GM19397 (cell line): ENCODE results near the gene ACOX2.
"Not testable (repeated sequence)": the region's sequence is repeated elsewhere in the genome, so short reads cannot be mapped to it uniquely, and the experiment has no call there.

Source experiments
- ATAC-seq: cut with Tn5 transposase; IDR thresholded peaks from one replicate; pipeline ENCODE4 v1.9.1; 2021; ENCODE audit warnings: mild to moderate bottlenecking, moderate library complexity; ENCODE audit not compliant: unreplicated experiment

The ACOX2 gene

DNA sequence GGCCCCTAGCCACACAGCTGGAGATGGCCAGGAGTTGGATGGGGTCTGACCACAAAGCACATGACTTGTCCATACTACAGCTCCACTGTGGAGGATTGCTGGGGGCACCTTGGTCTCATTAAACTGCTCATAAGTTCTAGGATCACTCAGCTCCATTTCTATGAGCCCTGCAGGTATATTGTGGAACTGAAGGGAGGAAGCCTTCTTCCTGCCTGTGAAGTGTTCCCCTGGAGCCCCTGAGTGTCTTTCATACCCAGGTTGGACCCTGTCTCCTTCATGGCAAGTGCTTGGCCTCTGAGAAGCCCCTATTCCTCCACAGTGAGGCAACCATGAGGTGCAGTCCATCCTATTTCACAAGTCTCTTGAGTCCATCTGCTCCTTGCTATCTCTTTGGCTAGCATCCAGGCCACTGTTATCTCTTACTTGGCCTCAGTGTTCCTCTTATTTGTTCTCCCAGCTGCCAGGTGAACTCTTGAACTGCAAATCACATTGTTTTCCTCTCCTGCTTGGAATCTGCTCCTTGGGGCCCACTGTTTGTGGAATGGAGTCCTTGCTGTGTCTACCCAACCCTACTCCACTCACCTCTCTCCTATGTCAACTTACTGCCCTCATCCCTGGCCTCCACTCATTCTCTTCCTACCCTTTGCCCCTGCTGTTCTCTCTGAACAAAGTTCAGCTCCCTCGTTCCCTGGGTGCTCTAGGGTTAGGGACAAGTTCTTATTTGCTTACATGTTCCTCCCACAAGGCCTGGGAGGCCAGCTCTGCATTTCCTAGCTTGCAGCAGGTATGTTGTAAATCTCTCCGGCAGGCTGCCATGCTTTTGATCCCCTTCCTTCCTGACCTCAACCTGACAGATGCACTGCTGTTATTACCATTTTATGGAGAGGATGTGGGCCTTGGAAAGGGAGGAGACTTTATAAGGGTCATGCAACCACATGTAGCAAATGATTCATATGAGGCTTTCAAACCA is 1.2 kb downstream of the ACOX2 start:
- no peak for ATAC-seq

DNA sequence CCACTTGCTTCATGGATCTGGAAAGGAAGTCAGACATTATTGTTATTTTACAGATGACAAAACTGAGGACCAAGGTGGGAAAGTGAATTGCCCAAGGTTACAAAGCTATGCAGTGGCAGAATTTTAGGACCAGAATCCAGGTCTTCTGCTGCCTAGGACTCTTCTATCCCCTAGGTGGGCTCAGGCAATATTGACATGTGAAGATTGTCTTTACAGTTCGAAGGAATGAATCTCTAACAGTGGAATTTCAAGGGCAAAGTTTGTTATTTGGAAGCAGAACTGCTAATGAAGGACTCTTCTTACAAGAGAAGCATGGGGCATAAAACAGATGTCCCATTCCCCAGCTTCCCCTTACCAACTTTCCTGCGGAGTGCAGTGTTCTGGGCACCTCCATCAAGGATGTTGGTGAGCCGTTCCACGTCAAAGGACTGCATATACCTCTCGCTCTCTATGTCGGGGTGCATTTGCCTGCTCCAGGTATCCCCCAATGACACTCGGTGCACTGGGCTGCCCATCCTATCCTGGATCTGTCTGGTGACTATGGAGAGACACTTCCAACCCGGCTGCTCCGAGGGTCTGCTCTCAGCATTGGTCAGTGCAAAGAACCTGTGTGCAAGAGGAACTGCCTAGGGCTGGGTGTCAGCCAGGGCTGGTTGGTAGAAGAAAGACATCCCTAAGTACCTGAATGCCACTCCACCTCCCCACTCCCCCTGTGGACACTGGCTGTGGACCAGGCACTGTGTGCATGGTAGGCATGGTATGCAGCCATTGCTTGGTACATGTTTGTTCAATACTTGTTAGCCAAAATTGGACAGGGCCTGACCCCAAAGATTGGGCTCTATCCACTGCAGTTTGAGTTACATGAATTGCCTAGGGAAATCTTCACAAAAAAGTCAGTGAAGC is 2.1 kb downstream of the ACOX2 start:
- no peak for ATAC-seq

DNA sequence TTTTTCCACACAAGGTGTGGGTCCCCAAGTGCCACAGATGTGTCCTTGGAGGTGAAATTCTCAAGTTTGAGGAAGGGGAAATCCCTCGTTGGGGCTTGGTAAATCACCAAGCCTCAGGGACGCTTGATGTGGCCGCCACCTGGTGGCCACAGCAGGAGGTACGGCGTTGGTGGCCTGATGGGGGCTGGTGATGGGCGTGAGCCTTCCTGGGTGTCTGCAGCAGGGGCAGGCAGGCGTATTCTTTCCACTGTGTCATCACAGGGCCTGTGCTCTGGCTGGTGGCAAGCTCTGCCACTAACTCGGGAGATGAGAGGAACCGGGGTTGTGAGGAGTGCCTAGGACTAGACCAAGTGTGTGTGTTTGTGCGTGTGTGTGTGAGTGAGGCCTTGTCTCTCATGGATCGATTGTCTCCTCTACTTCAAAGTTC is 4.2 kb downstream of the ACOX2 start:
- ATAC-seq = peak; percentile 83

DNA sequence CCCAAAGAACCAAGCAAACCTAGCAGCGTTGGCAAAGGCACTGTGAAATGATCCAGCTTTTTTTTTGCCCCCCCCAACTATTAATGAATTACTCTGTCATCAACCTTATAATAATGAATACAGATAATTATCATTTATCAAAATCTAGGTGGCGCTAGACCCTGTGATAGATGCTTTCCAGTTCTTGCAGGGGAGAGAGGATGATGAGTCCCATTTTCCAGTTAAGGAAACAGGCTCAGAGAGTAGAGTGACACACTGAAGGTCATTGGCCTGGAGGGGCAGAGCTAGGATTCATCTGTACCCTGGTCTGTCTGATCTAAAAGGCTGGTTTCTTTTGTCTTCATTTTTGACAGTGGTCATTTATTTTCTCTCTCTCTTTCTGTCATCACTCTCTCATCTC is 5.0 kb downstream of the ACOX2 start:
- no peak for ATAC-seq

DNA sequence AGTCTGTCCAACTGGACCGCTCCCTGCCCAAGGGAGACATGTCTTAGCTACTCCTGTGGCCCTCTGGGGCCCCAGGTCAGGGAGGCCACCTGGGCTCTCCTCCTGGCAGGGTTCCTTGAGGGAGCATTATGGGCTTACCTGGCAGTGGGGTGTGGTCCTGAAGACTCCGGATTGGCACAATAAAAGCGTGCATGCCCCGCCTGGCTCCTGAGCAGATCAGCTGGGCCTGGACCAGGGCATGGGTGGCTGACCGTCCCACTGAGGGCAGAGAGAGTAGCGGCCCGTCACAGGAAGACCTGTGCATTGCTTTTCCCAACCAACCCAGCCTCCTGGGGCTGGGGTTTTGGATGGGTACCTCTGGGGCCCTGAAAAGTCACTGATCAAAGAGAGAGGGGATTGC is 5.4 kb downstream of the ACOX2 start:
- no peak for ATAC-seq

DNA sequence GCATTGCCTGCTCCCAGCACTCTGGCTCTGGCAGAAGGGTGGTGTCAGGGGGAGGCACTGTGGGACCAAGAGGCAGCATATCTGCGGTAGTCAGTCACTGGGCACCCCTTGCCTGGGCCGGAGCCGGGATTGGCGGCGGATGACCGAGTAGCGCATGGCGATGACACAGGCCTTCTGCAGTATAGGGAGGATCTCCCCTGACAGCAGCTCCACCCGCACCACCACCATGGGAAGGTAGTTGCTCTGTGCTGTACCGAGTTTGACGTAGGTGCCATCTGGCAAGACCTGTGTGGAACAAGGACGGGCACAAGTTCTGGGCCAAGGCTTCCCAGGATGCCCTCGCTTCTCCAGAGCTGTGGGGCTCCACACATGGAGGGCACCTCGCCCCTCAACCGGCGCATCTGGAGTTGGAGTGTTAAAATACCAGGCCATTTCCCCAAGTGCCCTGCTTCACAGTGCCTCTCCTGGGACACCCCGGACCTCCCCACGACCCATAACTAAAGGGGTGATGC is 6.6 kb downstream of the ACOX2 start:
- ATAC-seq = no peak

DNA sequence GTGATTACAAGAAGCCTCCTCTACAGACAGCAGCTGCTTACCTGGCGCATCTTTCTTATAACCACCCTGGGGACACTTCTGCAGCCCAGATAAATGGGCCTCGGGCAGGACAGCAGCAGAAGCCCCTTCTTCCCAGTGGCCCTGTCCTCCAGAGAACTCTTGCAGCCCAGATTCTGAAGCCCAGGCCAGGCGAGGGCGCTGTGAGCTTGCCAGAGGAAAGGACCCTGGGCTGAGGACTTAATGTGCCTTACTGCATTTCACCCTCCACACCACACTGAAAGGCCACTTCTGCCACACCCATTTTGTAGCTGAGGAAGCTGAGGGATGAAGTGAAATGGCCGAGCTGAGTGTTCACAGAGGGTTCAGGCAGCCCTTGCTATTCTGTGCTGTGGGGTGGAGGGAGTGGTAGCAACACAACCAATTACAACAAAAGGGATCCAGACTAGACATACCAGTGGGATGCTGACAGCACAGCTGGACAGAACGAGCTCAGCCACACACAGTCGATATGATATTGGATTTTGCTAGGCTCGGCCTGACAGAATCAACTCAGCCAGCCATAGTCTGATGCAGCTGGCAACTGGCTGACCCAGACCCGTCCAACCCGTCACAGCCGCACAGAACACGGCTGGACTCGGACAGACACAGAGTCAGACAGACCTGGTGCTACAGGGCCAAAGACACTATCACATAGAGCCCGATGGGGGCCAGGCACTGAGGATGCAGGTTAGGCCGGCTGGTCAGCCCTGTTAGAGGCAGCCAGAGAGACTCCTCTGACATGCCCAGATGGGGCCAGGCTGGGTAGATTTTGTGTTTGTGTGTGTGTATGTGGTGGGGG is 7.3 kb downstream of the ACOX2 start:
- no peak for ATAC-seq

DNA sequence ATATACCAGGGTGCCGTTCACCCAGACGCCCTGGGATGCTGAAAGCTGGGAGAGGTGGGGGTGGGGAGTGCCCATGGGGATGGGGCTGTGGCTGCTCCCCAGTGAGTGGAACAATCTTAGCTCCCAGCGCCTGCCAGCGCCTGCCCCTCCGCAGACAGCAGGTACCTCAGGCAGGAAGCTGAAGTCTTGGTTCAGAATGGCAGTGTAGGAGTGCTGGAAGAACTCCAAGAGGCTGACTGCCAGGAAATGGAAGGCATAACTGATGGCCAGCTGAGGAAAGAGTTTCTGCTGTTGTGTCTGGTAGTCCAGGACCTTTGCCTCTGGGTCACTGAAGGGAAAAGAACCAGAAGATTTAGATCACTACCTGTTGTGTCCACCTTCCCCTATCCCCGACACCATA is 8.4 kb downstream of the ACOX2 start:
- ATAC-seq = no peak

DNA sequence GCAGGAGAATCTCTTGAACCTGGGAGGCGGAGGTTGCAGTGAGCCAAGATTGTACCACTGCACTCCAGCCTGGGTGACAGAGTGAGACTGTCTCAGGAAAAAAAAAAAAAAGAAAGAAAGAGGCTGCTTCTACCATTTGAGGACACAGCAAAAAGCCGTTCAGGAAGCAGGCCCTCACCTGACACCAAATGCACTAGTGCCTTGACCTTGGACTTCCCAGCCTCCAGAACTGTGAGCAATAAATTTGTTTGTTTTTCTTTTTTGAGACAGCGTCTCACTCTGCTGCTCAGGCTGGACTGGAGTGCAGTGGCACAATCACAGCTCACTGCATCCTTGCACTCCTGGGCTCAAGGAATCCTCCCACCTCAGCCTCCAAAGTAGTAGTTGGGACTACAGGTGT is 9.6 kb downstream of the ACOX2 start:
- ATAC-seq = not testable (repeated sequence)

DNA sequence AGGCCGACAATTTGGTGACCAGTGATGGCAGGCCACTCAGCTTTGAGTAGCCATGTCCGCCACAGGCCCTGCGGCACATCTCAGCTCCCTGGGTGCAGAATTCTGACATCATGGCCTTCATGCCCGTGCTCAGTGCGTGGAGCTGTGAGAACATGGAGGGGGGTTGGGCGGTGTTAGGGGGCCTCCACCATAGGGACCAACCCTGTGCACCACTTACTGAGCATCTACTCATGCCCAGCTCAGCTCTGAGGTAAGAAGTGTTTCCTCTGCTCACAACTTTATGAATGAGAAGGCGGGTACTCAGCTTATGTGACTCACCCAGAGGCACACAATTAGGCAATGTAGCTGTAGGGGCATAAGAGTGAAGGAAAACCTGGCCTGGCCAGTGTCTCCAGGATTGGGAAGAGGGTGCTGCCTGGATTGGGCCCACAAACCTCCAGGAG is 10.5 kb downstream of the ACOX2 start:
- no peak for ATAC-seq

DNA sequence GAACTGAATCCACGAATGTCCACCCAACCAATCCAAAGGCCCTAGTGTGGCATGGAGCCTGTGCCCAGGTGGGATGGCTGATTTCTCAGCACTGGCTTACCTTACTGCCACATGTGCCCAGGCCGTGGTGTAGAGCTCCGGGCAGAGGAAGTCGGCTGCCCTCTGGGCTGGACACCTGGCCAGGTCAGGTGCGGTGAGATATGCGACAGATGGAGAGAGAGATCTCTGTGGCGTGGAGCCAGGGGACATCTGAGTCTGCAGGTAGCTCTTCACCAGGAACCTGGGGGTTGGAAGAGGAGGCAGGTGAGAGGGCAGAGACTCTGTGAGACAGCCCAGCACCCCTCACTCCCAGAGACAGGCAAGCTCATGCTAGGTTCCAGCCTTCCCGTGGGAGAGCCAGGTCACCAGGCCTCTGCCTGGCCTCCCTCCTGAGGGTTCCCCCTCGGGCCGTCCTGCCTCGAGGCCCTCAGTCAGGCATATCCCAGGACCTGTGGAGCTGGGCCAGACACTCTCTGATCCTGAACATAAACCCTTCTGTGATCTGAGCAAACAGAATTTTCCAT is 12.6 kb downstream of the ACOX2 start:
- ATAC-seq = no peak

DNA sequence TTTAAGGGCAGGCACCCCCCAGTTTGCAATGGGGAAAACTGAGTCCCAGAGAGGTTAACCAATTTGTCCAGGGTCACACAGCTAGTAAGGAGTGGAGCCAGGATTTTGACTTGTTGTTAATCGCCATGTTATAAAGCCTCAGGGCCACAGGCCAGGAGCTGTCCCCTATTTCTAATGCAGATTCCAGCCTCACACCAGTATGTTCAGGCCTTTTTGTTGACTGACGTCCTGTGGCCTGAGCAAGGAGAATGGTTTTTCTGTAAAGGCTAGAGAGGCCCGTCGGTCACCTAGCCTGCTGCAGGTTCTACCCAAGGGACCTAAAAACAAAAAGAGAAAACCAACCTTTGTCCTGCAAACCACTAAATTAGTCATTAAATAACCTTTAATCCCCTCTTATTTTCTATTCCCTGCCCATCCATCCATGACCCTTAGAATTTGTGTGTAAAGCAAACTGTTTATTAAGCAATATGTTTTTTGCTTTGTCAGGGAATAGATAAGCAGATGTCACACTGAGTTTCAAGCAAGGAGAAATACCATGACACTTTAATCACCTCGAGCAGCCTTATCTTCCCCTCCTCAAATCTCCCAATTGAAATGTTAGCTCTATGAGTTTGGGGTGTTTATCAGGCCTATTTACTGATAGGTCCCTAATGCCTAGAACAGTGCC is 14.1 kb downstream of the ACOX2 start:
- ATAC-seq = no peak

DNA sequence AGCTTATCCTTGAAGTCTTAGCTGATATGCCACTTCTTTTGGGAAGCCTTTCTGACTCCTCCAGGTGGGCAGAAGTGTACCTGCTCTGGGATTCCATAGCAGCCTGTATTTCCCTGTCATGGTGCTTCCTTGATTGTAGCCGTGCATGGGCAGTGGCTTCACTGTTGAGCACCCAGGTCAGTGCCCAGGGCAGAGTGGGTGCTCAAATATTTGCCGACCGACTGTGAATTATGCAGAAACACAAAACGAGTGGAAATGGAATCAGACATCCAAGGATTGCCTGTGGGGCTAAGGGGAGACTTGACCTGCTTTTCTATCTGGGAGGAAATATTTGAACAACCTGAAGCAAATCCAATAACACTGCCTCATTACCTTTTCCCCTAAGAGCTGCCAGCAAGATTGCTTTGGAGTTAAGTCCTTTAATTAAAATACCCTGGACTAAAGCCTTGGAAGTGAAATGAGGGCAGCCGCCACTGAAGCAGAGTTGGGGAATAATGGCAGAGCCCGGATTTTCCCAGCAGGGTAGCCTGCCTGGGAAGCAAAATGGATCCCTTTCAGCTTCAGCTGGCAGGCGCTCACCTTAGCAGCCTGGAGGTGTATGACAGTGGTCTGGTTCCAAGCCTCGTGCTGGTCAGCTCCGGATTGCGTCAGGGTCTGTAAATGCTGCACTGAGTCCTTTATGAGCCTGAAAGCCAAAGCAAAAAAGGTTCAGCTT is 14.9 kb downstream of the ACOX2 start:
- ATAC-seq = no peak

DNA sequence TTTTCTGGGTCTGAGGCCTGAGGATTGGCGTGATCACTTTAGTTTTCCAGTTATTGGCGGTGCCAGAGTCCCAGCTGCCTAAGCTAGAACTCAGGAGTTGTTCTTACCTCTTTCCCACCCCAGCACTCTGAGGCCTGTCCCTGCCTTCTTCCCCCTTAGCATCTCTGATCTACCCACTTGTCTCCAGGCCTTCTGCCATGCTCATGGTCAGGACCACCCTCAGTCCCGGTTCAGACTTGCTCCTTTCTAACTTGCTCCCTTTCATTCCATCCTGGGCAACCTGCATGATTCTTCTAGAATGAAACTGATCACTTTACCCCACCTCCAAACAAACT is 15.7 kb downstream of the ACOX2 start:
- ATAC-seq = no peak

DNA sequence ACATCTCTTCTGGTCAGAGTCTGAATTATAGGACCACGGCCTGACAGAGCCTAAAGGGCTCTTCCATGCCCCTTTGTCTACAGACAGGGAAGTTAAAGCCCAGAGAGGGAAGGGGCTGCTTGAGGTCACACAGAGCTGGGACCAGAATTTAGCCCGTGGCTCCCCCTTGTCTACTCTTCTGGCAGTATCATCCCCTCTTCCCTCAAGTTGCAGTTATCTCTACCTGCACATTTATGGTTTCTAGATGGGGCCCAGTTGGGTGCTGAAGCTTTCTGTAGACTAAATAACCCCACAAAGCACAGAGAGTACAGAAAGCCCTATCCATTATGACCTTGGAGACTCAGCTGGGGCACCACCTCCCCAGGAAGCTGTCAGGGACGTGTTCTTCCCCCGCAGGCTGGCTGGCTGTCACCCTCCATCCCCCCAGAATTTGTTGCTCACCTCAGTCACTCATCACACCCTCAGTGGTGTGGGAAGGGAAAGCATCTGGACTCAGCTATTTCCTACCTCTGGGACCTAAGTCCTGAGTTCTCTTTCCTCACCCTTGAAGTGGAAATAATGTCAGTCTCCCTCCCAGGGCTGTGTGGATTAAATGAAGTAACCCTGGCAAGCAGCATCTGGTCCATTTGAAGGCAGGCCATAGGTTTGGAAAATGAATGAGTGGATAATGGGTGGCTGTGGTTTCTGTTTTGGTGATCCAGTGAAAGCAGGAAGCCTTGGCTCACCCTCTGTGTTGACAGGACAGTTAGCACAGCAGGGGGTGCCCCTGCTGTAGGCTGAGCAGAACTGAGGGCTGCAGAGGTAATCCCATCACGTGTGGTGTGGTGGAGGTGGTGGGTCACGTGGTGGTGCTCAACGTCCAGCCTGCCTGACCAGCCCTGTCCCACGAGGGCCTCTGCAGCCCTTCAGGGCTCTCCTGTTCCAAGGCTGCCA is 16.3 kb downstream of the ACOX2 start:
- ATAC-seq = no peak

DNA sequence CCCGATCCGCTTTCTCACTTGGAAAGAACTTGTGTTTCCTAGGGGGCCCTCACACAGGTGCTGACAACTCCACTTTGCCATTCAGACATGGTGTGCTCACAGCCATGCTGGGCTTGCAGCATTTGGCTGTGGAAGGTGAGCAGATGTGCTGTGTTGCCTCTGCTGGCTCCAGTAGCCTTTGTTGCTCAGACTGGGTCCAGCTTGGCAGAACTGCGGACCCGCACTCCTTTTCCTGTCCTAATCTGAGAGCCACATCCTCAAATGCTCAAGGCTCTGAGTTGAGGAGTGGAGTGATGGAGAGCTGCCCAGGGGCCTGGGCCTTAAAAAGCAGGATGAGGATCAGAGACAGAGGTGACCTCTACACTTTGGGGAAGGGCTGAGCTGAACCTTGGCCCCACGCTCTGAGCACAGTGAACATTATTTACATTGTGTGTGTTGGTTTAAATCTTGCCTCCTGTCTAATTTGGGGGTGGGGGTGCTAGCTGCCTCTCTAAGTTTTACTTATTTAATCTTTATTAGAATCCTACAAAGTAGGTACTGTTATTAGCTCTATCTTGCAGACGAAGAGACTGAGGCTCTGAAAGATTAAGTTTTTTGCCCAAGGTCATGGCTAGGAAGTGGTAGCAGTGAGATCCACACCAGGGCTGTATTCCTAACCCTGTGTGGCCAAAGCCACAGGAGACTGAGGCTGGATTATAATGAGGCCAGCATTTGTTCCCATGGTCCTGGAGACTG is 17.2 kb downstream of the ACOX2 start:
- no peak for ATAC-seq

DNA sequence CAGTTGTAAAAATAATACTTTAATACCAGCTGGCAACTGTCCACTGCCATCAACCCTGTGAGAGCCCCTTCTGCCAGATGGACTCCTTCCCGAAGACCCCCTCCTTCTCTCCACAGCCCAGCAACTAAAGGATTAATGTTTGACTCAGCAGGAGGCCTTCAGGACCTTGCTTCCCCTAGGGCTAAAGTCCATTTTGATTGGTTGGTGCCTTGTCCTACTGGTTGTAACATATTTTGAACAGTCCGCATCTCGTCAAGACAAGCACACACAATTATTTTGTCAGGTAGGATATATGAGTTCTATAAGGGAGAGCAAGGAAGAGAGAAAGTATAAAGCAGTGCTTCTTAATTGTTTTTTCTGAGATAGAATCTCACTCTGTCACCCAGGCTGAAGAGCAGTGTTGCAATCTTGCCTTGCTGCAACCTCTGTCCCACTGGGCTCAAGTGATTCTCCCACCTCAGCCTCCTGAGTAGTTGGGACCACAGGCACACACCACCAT is 18.6 kb downstream of the ACOX2 start:
- ATAC-seq = no peak
